HEK293T (cell line): ENCODE results near the gene CEP76.

Experiments
- CTCF ChIA-PET: fragments of 350-600 bp; formaldehyde crosslinking; extraction: SDS; loops from one replicate; lab custom pipeline; 2021; ENCODE audit warnings: antibody characterized with exemption, inconsistent platforms; lab: Yijun Ruan, JAX
- POLR2A ChIA-PET: fragments of 350-600 bp; formaldehyde crosslinking; extraction: SDS; loops from one replicate; lab custom pipeline; 2020; ENCODE audit warnings: antibody characterized with exemption, inconsistent platforms; lab: Yijun Ruan, JAX
- DNase-seq: peaks from one replicate; pipeline ENCODE4 v3.0.0; 2012; ENCODE audit warnings: mixed read lengths; ENCODE audit errors: extremely low spot score
- ELF4 ChIP-seq: fragments of 450-650 bp; IDR thresholded peaks from 2 replicates; pipeline ENCODE4 v1.6.1; 2017; ENCODE audit warnings: antibody characterized with exemption
- FOXA1 ChIP-seq: fragments of 450-650 bp; IDR thresholded peaks from 2 replicates; pipeline ENCODE4 v1.6.1; 2016; ENCODE audit warnings: mild to moderate bottlenecking
- FOXM1 ChIP-seq: fragments of 450-650 bp; IDR thresholded peaks from 2 replicates; pipeline ENCODE4 v1.6.1; 2017; ENCODE audit warnings: mild to moderate bottlenecking, borderline replicate concordance
- LEF1 ChIP-seq: fragments of 450-650 bp; IDR thresholded peaks from 2 replicates; pipeline ENCODE4 v1.6.1; 2017; ENCODE audit warnings: mild to moderate bottlenecking, borderline replicate concordance
- SP1 ChIP-seq: fragments of 450-650 bp; IDR thresholded peaks from 2 replicates; pipeline ENCODE4 v1.6.1; 2017
- ZNF384 ChIP-seq: fragments of 450-650 bp; IDR thresholded peaks from 2 replicates; pipeline ENCODE4 v1.6.1; 2016

CEP76 gene

GRCh38 chr18:12625241-12625640 is 77.3 kb downstream of the CEP76 start:
- TF ChIP-seq ELF4 (no peak), SP1 (no peak), ZNF384 (no peak), LEF1 (no peak), FOXM1 (no peak), FOXA1 (no peak)

More at GRCh38 chr18:12625241-12625640, 77.3 kb downstream of the CEP76 start:
- ChIA-PET CTCF (interaction anchor here (0.5 kb wide), 1 partner anchor 9 kb away, joined by 4 read pairs; no protein-coding TSS in a partner anchor), POLR2A (no interaction called here)
- no peak for DNase-seq
